RPMI8226 (cell line): ENCODE measurements around the gene ZSCAN5A.
"Not testable (repeated sequence)": the region's sequence is repeated elsewhere in the genome, so short reads cannot be mapped to it uniquely, and the experiment has no call there.

Experiments used
- DNase-seq: peaks from one replicate; pipeline ENCODE4 v3.0.0-alpha.2; 2015

The ZSCAN5A gene

GRCh38 chr19:56199687-56200086 is 115.0 kb downstream of the ZSCAN5A start:
- no peak for DNase-seq

GRCh38 chr19:56197646-56198045 is 117.0 kb downstream of the ZSCAN5A start, which contains the start of gene ZSCAN5B:
Gene ZSCAN5B (minus strand): TSS chr19:56197783. CDS start chr19:56193052, 4,731 bp downstream.
- not testable (repeated sequence) for DNase-seq

- DNase-seq = no peak
These were observed 120.5 kb downstream of the ZSCAN5A start for GRCh38 chr19:56193981-56194640.

GRCh38 chr19:56191711-56192110 is 122.9 kb downstream of the ZSCAN5A start:
- DNase-seq = no peak

GRCh38 chr19:56191115-56191514 is 123.5 kb downstream of the ZSCAN5A start:
- DNase-seq = no peak

GRCh38 chr19:56189785-56190184 is 124.9 kb downstream of the ZSCAN5A start:
- peak; percentile 42 for DNase-seq

GRCh38 chr19:56177564-56178243 is 136.9 kb downstream of the ZSCAN5A start:
- no peak for DNase-seq

- DNase-seq = no peak
These were observed 137.8 kb downstream of the ZSCAN5A start for GRCh38 chr19:56176881-56177280.

GRCh38 chr19:56176310-56176709 is 138.3 kb downstream of the ZSCAN5A start:
- peak; percentile 64 for DNase-seq

GRCh38 chr19:56175861-56176307 is 138.8 kb downstream of the ZSCAN5A start, which contains the start of gene GALP:
Gene GALP (plus strand): TSS chr19:56176008. CDS start chr19:56177109, 1,101 bp downstream.
- peak; percentile 88 for DNase-seq

- DNase-seq = no peak
These were observed 140.1 kb downstream of the ZSCAN5A start for GRCh38 chr19:56174550-56174949.

- DNase-seq = no peak
These were observed 140.6 kb downstream of the ZSCAN5A start for GRCh38 chr19:56174086-56174485.
